Hepatocyte (in vitro differentiated cells): ENCODE measurements around the gene FMOD. TPM values are rescaled to one million over a fixed set of nuclear protein-coding genes. Genes with fewer than 3 reads are reported as not detected.

Experiments used
- DNase-seq: peaks from one replicate; pipeline ENCODE4 v3.0.0-alpha.2; 2016; ENCODE audit warnings: low spot score
- H2AFZ ChIP-seq: fragments of 200-600 bp; sonication (generic); 2 replicates; pipeline ENCODE4 v1.6.0; 2016; ENCODE audit warnings: antibody characterized with exemption, mild to moderate bottlenecking
- H3K27ac ChIP-seq: fragments of 200-600 bp; sonication (generic); 2 replicates; pipeline ENCODE4 v1.5.1; 2016; ENCODE audit warnings: mild to moderate bottlenecking
- H3K27me3 ChIP-seq: fragments of 200-600 bp; sonication (generic); 2 replicates; pipeline ENCODE4 v1.6.1; 2016
- H3K36me3 ChIP-seq: fragments of 200-600 bp; sonication (generic); replicated peaks from 2 replicates; pipeline ENCODE4 v1.5.1; 2016; ENCODE audit warnings: low read depth; ENCODE audit not compliant: insufficient read depth
- H3K4me1 ChIP-seq: fragments of 200-600 bp; sonication (generic); 2 replicates; pipeline ENCODE4 v1.5.1; 2016; ENCODE audit warnings: mild to moderate bottlenecking, moderate library complexity; ENCODE audit not compliant: insufficient read depth
- H3K4me2 ChIP-seq: fragments of 200-600 bp; sonication (generic); 2 replicates; pipeline ENCODE4 v1.6.0; 2016
- H3K4me3 ChIP-seq: fragments of 200-600 bp; sonication (generic); 2 replicates; pipeline ENCODE4 v1.5.1; 2016; ENCODE audit warnings: mild to moderate bottlenecking
- H3K79me2 ChIP-seq: fragments of 200-600 bp; sonication (generic); 2 replicates; pipeline ENCODE4 v1.6.0; 2017; ENCODE audit warnings: mild to moderate bottlenecking
- H3K9me2 ChIP-seq: fragments of 200-600 bp; sonication (generic); replicated peaks from 2 replicates; pipeline ENCODE4 v1.6.0; 2017; ENCODE audit warnings: mild to moderate bottlenecking; ENCODE audit not compliant: insufficient read depth
- H3K9me3 ChIP-seq: fragments of 200-600 bp; sonication (generic); 2 replicates; pipeline ENCODE4 v1.5.1; 2016; ENCODE audit warnings: low read depth, mild to moderate bottlenecking
- H4K20me1 ChIP-seq: fragments of 200-600 bp; sonication (generic); 2 replicates; pipeline ENCODE4 v1.6.0; 2016; ENCODE audit warnings: mild to moderate bottlenecking; ENCODE audit not compliant: insufficient read depth, poor library complexity, severe bottlenecking
- EZH2 ChIP-seq: fragments of 200-600 bp; sonication (generic); IDR thresholded peaks from 2 replicates; pipeline ENCODE4 v1.6.1; 2016; ENCODE audit warnings: antibody characterized with exemption, mild to moderate bottlenecking, borderline replicate concordance
- EZH2phosphoT487 ChIP-seq: fragments of 200-600 bp; sonication (generic); IDR thresholded peaks from one replicate; pipeline ENCODE4 v1.6.1; 2018; ENCODE audit warnings: antibody characterized with exemption, mild to moderate bottlenecking, low read depth, moderate library complexity; ENCODE audit not compliant: unreplicated experiment, severe bottlenecking
- WGBS: methylation state at CpG from one replicate; pipeline ENCODE4 v1.1.6; 2016; ENCODE audit warnings: low lambda C conversion rate; ENCODE audit errors: missing lambda C conversion rate; 5-methylcytosine and 5-hydroxymethylcytosine counted together
- polyA plus RNA-seq: library from polyadenylated mRNA; unstranded; fragments of >200 nt; fragmentation: Nextera tagmentation; extraction: Ambion mirVana; gene quantifications from 2 replicates; pipeline ENCODE4 v1.2.1, GENCODE V29; 2016
- total RNA-seq: library from RNA; depleted of rRNA; stranded (reverse); fragments of >200 nt; gene quantifications from 2 replicates; pipeline ENCODE4 v1.2.3, GENCODE V29; 2014
- TF ChIP-seq, protein P1 (sequence below): fragments of 200-600 bp; sonication (generic); IDR thresholded peaks from 2 replicates; pipeline ENCODE4 v1.5.1; 2016; ENCODE audit warnings: antibody characterized with exemption, mild to moderate bottlenecking; ENCODE audit not compliant: poor library complexity

The FMOD gene
- total and polyA plus RNA-seq, 2 experiments from 2014 or later = 118 to 161 TPM

DNA sequence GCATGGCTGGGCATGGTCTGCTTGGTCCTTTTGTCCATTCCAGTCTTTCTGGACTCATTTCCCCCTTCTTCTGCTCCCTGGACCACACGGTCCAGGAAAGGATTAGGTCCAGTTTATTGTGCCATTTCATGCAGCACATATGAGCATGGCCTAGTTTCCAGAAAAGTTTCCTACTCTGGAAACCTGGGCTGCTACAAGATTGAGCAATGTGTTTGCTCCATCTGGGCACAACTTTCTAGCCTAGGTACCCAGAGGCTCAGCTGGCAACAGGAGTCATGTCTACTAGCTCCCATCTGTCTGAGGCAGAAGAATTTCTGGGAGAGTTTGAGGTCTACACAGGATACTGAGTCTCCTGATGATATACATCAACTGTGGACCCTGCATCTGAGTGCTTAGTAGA lies 14.8 kb downstream of the FMOD start:
- no peaks in the 10 kb centered on the region for H3K27me3 ChIP-seq
- no peaks in the 10 kb centered on the region for H4K20me1 ChIP-seq
- 70% methylated on average over 1 of the region's 1 CpG for WGBS
- no peak for DNase-seq
- H2AFZ ChIP-seq = no peak overlapping the region
- no peak overlapping the region for H3K4me2 ChIP-seq
- no peaks in the 10 kb centered on the region for H3K79me2 ChIP-seq
- no peaks in the 10 kb centered on the region for H3K36me3 ChIP-seq
- H3K9me2 ChIP-seq = no peaks in the 10 kb centered on the region
- H3K4me3 ChIP-seq = no peak overlapping the region
- TF ChIP-seq EZH2phosphoT487 = no peak
- no peak for TF ChIP-seq EZH2
- TF ChIP-seq, protein P1, sequence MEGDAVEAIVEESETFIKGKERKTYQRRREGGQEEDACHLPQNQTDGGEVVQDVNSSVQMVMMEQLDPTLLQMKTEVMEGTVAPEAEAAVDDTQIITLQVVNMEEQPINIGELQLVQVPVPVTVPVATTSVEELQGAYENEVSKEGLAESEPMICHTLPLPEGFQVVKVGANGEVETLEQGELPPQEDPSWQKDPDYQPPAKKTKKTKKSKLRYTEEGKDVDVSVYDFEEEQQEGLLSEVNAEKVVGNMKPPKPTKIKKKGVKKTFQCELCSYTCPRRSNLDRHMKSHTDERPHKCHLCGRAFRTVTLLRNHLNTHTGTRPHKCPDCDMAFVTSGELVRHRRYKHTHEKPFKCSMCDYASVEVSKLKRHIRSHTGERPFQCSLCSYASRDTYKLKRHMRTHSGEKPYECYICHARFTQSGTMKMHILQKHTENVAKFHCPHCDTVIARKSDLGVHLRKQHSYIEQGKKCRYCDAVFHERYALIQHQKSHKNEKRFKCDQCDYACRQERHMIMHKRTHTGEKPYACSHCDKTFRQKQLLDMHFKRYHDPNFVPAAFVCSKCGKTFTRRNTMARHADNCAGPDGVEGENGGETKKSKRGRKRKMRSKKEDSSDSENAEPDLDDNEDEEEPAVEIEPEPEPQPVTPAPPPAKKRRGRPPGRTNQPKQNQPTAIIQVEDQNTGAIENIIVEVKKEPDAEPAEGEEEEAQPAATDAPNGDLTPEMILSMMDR = no peak
- H3K4me1 ChIP-seq = no peaks in the 10 kb centered on the region
- H3K27ac ChIP-seq = no peak overlapping the region
- H3K9me3 ChIP-seq = no peaks in the 10 kb centered on the region

- DNase-seq = no peak
- Histone ChIP-seq H3K4me3 (no peak overlapping the region), H3K79me2 (no peaks in the 10 kb centered on the region), H3K4me2 (no peak overlapping the region), H4K20me1 (no peaks in the 10 kb centered on the region), H3K9me2 (no peaks in the 10 kb centered on the region), H3K27ac (no peak overlapping the region), H3K9me3 (no peaks in the 10 kb centered on the region), H3K27me3 (no peaks in the 10 kb centered on the region), H3K4me1 (no peaks in the 10 kb centered on the region), H3K36me3 (no peaks in the 10 kb centered on the region), H2AFZ (no peak overlapping the region)
- no peak for TF ChIP-seq EZH2phosphoT487
- TF ChIP-seq EZH2 = no peak
- TF ChIP-seq, protein P1 = no peak
- WGBS = 89% methylated on average over 4 of the region's 4 CpGs
Measured at GRCh38 chr1:203335503-203335902, 15.4 kb downstream of the FMOD start.

- H3K9me2 ChIP-seq = no peaks in the 10 kb centered on the region
- TF ChIP-seq, protein P1 = no peak
- no peaks in the 10 kb centered on the region for H3K79me2 ChIP-seq
- H3K9me3 ChIP-seq = no peaks in the 10 kb centered on the region
- no peak overlapping the region for H2AFZ ChIP-seq
- H3K4me1 ChIP-seq = peaks cover 18% of the 10 kb centered on the region
- 85% methylated on average over 1 of the region's 1 CpG for WGBS
- no peak overlapping the region for H3K27ac ChIP-seq
- no peak for DNase-seq
- no peak overlapping the region for H3K4me3 ChIP-seq
- H3K36me3 ChIP-seq = no peaks in the 10 kb centered on the region
- no peaks in the 10 kb centered on the region for H4K20me1 ChIP-seq
- no peak overlapping the region for H3K4me2 ChIP-seq
- H3K27me3 ChIP-seq = no peaks in the 10 kb centered on the region
Measured at GRCh38 chr1:203331224-203331623, 19.7 kb downstream of the FMOD start.

- DNase-seq = peak; percentile 74
- Histone ChIP-seq H3K79me2 (no peaks in the 10 kb centered on the region), H3K27me3 (no peaks in the 10 kb centered on the region), H4K20me1 (no peaks in the 10 kb centered on the region), H2AFZ (no peak overlapping the region), H3K4me2 (no peak overlapping the region), H3K36me3 (no peaks in the 10 kb centered on the region), H3K4me3 (no peak overlapping the region), H3K4me1 (peaks cover 44% of the 10 kb centered on the region), H3K27ac (peak overlapping the region; percentile 92), H3K9me2 (no peaks in the 10 kb centered on the region), H3K9me3 (no peaks in the 10 kb centered on the region)
- WGBS = 39% methylated on average over 7 of the region's 7 CpGs
- TF ChIP-seq, protein P1 = peak; percentile 11
- no peak for TF ChIP-seq EZH2phosphoT487
Measured at GRCh38 chr1:203328714-203329122, 22.2 kb downstream of the FMOD start.
